Astrocyte of the hippocampus (primary cell): ENCODE measurements around the gene HABP4.

Experiments
- DNase-seq: peaks from one replicate; pipeline ENCODE4 v3.0.0; 2011; ENCODE audit warnings: low read depth, low spot score

HABP4 gene

DNA sequence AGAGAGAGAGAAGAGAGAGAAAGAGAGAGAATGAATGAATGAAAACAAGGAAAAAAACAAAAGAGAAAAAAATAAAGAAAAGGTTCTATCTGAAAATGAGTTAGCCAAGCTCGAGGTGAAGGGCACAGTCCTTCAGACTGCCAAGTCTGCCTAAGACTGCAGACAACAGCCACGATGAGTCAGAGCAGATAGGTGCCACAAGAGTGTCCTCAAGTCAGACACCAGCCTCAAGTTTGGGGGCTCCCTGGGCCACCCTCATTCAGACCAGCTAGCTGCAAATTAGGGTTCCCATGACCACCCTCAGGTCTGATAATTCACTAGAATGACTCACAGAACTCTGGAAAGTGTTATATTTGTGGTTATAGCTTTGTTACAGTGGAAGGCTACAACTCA lies 13.9 kb upstream of the HABP4 start:
- peak; percentile 20 for DNase-seq

DNA sequence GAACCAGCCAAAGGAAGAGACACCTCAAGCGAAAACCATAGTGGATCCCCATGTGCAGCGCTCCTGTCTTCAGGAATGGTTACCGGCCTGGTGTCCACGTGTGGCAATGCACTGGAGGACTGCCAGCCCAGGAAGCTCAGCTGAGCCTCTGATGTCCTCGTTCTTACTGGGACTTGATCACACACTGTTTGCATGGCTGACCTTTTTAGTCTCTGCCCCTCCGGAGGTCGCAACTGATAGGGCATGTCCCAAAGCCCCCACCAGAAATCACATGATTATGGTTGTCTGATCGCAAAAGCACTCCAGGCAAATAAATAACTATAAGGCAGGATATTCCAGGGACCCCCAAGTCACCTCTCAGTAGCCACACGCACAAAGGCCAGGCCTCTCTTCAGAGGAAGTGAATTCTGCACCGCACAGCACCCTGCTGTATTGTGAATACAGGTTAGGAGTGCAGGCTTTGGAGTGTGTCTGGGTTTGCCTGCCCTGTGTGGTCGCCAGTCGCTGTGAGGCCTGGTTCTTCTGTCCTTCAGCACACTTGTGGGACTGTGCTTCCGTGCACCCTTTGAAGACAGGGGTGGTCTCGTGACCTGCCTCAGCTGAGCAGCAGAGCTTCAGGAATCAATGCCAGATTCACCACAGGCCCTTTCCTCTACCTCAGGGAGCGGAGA lies 13.4 kb upstream of the HABP4 start:
- DNase-seq = no peak

DNA sequence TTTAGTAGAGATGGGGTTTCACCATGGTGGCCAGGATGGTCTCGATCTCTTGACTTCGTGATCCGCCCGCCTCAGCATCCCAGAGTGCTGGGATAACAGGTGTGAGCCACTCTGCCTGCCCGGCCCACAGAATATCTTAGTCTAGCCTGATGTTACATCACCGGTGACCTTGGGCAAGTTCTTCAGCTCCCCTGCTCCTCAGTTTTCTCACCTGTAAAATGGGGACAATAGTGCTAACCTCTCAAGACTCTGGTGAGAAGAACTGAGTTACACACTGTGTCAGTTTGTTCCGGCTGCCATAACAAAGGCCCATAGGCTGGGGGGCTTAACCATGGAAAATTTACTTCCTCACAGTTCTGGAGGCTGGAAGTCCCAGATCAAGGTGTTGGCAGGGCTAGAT lies 12.5 kb upstream of the HABP4 start:
- no peak for DNase-seq

DNA sequence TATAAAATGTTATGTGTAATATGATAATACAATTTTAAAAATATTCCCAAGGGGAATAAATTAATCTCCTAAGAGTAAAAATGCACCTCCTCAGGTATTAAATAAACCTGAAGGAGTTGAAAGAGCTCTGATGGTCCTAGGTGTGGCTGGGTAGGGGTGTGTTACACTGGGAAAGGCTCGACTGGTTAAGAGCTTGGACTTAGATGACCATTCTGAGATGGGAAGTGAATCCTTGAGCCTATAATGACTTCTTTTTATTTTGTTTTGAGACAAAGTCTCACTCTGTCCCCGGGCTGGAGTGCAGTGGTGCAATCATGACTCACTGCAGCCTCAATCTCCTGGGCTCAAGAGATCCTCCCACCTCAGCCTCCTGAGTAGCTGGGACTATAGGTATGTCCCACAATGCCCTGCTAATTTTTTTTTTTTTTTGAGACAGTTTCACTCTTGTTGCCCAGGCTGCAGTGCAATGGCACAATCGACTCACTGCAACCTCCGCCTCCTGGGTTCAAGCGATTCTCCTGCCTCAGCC lies 9.2 kb upstream of the HABP4 start:
- no peak for DNase-seq

DNA sequence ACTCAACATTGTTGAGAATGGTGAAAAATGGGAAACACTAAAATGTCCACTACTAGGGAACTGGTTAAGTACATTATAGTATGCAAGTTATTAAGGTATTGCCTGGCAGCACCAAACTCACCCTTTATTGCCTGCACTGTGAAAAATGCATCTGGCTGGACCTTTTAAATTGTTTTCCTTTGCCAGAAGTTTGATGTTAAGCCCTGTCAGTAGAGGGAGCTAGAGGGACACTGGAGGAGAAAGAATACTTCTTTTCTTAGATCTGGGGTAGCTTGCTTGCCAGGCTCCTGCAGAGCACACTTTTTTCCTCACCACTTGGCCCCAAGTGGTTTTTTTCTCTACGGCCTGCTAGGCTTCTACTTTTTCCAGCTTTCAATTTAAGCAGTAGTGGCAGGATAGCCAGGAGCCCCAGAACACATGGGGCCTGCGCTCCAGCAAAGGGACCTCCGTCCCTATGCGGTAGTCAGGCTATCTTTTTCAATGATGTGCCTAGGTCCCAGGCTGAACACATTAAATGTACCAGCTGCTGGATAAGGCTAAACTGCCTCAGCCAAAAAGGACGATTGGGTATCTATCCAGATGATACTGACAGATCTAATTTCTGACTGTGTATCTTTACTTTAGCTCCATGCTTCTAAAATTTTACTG lies 8.0 kb upstream of the HABP4 start:
- DNase-seq = no peak

DNA sequence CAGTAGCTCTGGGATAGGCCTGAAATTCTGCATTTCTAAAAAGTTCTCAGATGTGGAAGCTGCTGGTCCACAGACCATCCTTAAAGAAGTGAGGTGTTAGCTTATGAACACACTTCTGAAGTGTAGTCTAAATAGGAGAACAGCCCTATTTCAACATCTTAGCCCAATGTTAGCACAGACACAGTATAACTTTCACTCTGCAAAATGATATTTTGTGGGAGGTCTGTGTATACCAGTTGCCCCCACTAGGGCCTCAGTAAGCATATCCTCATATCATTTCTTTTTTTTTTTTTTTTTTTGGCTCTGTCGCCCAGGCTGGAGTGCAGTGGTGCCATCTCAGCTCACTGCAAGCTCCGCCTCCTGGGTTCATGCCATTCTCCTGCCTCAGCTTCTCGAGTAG lies 7.5 kb upstream of the HABP4 start:
- no peak for DNase-seq

DNA sequence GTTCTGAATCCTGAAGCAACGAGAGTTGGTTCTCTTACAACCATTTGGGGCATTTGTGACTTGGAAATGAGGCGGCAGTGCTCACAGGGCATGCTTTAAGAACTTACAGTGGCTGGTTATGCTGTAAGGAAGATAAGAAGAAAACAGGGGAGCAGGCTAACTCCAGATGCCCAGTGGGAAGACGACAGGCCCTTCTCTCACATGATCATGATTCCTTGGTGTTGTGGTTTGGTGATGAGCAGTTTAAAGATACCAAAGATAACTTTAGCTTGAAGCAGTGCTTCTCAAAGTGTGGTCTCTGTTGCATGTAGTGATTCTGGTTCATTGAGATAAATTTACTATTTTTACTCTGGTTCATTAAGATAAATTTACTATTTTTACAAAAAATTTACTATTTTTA lies 2.6 kb upstream of the HABP4 start:
- no peak for DNase-seq

DNA sequence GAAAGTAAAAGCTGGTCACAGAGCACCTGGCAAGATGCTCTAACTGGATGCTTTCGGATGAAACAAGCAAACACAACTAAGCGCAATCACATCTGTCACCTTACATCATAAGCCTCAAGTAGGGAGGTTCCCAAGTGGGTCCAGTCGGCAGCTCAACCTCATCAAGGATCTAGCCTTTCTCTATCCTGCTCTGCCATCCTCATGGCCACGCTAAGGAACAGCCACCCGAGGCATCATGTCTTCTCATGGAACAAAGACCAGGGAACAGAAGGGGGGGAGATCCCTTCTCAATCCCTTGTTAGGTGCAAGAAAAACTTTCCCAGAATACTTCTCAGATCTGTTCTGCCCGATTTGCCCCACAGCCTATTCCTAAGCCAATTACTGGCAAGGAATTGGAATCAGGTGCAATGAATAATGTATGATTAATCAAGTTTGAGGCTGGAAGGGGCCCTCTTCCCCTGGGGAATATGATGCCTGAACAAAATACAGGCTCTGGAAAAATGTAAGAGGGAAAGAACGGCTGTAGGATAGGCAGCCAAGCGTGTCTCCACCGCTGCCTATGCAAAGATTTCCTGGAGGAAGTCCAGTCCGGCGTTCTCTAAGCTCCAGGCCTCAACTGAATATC lies 1.3 kb upstream of the HABP4 start:
- DNase-seq = peak; percentile 44

DNA sequence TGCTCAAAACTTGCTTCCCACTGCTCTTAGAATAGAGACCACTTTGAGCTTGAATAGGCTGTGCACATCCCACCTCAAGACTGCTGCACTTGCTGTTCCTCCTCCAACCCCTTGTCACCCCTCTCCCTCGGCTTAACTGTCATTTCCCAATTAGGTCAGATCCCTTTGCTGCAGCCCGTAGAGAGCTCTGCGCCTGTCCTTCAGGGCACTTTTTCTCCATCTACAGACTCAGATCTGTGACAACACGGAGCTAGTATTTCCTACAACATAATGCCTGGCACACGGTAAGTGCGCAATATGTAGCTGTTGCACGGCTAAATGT lies 485 bp upstream of the HABP4 start:
- no peak for DNase-seq

DNA sequence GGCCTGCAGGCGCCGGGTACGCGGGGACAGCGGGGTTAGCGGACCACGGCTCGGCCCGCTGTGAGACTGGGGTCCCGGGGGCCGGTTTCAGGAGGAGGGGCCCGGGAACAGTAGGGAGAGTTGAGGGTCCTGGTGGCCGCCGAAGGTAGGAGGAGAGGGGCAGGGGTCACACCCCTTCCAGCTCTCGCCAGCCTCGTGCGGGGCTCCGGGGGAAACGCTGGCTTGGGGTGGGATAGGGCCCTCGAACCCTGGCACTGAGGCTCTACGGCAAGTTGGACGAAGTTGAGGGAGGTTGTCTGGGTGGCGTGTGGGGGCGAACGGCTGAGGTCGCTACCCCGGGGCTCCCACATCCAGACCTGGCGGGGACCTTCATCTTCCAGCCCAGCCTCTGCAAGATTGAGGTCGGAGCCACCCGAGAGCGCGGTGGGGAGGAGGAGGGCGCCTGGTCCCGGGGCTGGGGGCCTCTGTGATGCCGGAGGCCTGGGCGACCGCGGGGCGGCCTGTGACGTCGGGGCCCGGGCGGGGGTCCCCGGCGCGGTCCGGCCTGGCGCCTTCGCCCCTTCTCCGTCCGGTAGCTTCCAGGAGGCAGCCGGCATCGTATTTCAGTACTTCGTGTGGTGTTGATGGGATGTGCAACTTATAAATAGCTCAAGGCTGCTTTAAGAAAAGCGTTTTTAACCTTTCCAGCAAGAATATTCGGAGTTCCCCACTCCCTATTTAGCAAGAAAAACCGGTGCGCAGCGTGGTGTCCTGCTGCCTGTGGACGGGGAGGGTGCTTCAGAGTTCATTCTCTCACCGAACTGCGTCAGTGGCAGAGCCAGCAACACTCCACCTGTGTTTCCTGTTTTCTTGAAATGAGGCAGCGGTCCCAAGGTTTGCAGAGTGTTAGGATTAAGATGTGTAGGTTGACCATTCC lies 902 bp downstream of the HABP4 start:
- DNase-seq = peak; percentile 51

DNA sequence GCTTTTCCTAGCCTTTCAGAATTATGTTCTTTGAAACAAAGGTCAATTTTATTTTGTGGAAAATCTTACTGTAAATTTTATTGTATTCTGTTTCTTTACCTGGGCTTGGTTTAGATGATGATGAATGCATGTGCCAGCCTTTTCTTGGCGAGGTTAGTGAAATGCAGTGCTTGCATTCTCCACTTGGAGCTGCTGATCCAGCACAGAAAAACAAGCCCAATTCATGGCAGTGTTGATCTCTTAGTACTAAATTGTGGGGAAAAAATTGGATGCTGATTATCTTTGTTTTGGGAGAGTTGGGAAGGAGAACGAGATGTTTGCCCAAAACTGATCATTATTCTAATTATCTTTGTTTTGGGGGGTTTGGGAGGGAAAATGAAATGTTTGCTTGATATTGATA lies 3.7 kb downstream of the HABP4 start:
- peak; percentile 73 for DNase-seq

DNA sequence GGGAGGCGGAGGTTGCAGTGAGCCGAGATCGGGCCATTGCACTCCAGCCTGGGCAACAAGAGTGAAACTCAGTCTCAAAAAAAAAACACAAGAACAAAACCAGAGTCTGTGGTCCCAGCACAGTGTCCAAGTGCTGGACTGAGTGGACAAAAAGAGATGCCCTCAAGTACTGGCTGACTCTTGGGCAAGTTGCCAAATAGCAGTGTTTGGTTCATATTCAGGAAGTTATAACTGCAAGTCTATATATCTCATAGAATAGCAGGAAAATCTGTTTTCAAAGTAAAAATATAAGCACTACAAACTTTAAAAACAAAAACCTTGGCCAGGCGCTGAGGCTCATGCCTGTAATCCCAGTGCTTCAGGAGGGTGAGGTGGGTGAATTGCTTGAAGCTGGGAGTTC lies 7.3 kb downstream of the HABP4 start:
- DNase-seq = no peak

DNA sequence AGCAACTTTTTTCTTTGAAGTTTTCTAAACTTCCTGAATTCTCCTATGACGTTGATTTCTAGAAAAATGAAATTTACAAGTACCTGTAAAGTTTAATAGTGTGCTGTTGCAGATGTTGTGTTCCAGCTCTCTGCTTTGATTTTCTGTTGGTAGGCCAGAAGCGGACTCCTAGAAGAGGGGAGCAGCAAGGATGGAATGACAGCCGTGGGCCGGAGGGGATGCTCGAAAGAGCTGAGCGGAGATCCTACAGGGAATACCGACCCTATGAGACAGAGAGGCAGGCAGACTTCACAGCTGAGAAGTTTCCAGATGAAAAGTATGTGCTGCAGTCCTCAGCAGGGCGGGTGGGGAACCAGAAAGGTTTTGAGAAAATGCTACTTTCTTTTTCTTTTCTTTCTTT lies 8.3 kb downstream of the HABP4 start:
- no peak for DNase-seq

DNA sequence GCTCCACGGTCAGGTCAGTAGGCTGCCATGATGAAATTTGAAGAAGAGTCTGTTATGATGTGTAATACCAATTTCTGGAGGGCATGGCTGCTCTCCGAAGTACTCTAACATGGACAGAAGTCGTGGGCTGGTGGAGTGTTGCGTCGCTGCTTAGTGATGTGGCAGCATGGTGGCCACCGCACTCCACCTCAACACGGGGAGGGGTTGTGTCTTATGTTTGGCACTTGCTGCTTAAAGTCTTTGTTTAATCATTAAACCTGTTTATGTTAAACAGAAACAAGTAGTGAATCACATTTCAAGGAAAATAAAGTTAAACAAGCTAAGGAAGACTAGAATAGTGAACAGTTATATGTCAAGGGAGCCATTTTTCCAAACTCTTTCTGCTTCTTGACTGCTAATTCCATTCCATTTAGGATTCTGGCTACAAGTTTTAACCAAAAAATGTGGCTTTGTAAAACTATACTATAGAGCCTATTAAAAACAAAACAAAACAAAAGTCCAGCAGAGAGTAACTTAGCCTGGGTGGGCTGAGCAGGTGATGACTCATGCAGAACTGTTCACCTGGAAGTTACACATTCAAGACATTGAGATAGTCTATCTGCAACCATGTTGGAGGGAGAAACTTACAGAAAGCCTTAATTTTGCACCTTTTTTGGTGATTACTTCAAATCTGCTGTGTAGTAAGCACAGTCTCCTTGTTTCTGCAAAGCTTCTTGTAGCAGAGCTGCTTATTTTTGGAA lies 9.5 kb downstream of the HABP4 start:
- peak; percentile 12 for DNase-seq

DNA sequence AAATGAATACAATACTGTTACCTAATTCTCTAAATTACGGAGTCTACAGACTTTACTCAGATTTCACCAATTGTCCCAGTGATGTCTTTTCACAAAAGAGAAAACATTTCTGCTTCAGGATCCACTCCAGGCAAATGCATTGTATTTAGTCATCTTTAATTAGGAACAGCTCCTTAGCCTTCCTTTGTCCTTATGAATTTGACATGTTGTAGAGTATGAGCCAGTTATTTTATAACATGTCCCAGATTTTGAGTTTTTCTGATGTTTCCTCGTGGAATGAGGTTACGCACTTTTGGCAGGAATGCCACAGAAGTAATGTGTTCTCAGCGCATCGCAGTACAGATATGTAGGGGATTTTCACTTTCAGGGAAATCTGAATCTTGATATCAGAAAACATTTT lies 10.5 kb downstream of the HABP4 start:
- DNase-seq = no peak

DNA sequence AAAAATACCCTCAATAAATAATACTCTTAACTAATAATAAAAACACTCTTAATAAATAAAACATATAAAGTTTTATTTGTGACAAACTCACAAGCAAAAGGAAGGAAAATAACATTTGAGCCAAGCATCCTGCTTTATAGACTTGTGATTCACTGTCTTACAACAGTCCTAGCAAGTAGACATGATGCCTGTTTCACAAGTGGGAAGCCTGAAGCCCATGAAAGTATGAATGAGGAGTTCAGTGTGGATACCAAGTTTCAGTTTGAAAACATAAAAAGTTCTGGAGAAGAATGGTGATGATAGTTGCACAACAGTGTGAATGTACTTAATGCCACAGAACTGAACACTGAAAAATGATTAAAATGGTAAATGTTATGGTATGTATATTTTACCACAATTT lies 10.9 kb downstream of the HABP4 start:
- DNase-seq = no peak

DNA sequence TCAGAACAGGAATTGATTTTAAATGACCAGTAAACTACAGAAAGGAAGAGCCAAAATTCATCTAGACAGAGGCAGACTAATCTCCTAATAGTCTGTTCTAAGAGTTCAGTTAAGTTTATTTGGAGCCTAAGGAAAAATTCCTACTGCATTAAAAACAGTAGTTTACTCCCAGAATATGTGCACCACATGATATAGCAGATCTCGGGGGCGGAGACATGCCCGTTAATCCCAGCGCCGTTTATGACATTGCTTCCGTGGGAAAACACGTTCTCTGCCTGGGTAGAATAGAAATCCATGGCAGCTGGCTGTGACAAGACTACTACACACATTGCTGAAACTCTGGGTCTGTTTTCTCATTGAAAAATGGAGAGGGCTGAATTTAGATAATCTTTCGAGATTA lies 11.4 kb downstream of the HABP4 start:
- DNase-seq = no peak

DNA sequence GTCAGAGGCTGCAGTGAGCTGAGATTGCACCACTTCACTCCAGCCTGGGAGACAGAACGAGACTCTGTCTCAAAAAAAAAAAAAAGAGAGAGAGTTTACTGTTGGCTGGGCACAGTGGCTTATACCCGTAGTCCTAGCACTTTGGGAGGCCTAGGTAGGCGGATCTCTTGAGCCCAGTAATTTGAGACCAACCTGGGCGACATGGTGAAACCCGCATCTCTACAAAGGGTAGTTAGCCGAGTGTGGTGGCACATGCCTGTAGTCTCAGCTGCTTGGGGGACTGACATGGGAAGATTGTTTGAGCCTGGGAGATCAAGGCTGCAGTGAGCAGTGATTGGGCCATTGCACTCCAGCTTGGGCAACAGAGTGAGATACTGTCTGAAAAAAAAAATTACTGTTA lies 12.6 kb downstream of the HABP4 start:
- no peak for DNase-seq

DNA sequence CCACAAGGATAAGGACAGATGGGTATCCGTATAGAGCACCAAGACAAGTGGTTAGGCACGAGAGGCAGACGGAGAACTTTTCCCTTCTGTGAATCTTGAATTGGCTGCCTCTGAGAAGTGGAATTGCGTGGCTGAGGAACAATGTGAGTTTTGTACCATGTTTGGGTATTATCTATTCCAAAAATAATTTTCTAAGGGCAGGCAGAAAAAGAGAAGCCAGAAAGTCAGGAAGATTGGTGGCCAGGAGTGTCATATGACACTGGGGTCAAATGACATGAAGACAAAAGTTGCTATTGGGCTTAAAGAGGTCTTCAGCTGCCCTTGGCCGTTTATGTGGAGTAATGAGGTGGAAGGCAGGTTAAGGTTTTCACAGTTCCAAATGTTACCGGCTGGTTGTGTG lies 14.5 kb downstream of the HABP4 start:
- no peak for DNase-seq

DNA sequence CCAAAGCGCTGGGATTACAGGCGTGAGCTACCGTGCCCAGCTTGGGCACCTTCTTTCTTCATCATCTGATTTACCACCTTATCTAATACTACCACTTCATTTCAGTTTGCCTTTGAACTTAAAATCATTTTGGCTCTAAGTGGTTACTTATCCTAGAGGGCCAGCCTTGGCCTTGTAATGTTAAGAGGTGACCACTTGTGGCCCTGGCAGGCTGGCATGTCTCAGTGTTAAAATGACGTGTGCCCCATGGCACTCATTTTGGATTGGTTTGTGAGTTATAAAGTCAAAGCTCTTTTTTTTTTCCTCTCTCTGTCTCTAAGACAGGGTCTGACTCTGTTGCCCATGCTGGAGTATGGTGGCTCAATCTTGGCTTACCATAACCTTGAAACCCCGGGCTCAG lies 17.8 kb downstream of the HABP4 start:
- no peak for DNase-seq

DNA sequence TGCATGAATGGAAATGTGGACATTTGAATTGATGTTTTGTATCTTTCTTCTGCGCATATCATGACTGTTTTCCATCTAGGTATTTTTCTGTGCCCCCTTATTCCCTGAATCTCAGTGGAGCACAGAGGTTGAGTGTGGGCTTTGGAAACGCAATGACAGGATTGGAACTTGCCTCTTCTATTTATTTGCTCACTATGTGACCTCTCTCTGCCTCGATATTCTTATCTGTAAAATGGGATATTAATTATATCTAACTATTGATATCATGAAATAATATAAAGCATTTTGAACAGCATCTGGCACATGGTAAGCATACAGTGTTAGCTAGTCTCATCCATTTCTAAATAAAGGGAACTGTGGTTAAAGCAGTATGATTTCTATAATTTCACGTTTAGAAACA lies 26.0 kb downstream of the HABP4 start:
- DNase-seq = no peak

DNA sequence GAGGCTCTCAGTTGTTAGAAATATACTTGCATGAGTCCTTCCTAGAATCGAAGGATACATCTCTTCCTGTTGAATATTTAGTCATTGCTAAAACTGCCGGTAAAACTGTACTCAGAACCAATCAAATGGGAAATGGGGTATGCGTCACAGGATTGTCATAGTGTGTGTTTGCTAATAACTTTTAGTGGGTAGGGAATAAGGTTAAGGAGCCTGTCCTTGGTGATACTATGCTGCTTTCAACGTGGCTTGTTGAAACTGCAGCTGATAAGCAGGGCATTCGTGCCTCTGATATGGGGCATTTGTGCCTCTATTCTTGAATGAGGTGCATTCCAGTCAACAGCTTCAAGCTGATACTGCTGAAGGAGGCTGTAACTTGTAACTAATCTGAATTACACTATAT lies 26.6 kb downstream of the HABP4 start:
- DNase-seq = no peak
